Kidney tubule cell (primary cell): ENCODE measurements around the gene ZYG11A.

Experiments
- DNase-seq: peaks from one replicate; pipeline ENCODE4 v3.0.0-alpha.2; 2018; ENCODE audit warnings: low spot score

The ZYG11A gene

GRCh38 chr1:52877554-52877953, 35.0 kb downstream of the ZYG11A start:
- no peak for DNase-seq

- DNase-seq, result no peak
Observed at GRCh38 chr1:52880206-52880605, 37.6 kb downstream of the ZYG11A start.

- DNase-seq, result no peak
Observed at GRCh38 chr1:52887483-52887882, 44.9 kb downstream of the ZYG11A start.

GRCh38 chr1:52892424-52893215, 50.1 kb downstream of the ZYG11A start:
- DNase-seq, result no peak

- DNase-seq, result no peak
Observed at GRCh38 chr1:52899445-52899894, 56.9 kb downstream of the ZYG11A start.

- no peak for DNase-seq
Observed at GRCh38 chr1:52900402-52900801, 57.8 kb downstream of the ZYG11A start.

- no peak for DNase-seq
Observed at GRCh38 chr1:52901384-52901783, 58.8 kb downstream of the ZYG11A start.

GRCh38 chr1:52904208-52904926, 61.8 kb downstream of the ZYG11A start:
- DNase-seq, result no peak

DNA sequence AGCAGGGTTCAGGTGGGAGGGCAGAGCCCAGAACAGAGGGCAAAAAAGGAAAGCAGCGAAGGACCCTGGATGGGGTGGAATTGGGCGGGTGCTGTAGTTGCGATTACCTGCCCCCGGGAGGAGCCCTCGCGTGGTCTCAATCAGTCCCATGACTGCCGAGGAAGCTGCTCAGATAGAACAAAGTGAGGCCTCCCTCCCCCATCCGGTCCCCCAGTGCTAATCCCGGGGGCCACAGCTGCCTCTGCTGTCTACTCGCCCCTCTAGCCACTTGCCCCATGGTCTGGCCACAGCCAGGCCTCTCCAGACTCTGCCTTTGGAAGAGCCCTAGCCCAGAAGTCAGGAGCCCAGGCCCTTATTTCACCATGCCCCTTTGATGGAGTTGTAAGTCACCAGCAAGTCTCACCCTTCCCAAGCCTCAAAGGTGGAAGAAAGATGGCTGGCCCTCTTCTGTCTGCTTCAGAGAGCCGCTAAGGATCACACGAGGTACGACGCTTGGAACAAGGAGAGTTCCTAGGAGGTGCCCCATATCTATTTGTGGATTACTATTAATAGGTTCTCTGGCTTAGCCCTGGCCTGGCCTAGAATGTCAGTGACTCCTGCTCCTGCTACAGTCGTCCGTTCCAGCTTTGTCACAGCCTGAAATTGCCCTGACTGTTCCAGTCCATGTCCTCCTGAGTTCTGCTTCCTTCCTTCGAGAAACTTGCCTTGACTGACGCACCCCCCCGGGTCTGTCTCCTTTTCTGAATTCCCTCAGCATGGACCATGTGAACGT, 62.6 kb downstream of the ZYG11A start:
- DNase-seq, result peak; percentile 26

- no peak for DNase-seq
Observed at GRCh38 chr1:52906135-52906603, 63.6 kb downstream of the ZYG11A start.

GRCh38 chr1:52907068-52907811, 64.7 kb downstream of the ZYG11A start:
- DNase-seq, result no peak

DNA sequence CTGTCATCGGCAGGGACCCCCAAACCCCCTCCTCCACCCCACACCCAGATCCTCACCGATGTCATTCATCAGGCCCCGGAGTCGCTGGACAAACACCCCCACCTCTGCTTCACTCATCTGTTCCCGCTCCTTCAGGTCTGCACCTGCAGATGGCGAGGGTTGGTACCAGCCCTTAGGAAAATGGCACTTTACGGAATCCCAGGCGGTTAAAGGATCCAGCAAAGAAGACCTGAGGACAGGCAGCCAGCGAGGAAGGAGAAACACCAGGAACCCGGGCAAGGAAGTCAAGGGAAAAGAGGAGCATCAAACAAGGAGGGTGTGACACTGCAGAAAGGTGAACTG, 65.2 kb downstream of the ZYG11A start:
- no peak for DNase-seq

DNA sequence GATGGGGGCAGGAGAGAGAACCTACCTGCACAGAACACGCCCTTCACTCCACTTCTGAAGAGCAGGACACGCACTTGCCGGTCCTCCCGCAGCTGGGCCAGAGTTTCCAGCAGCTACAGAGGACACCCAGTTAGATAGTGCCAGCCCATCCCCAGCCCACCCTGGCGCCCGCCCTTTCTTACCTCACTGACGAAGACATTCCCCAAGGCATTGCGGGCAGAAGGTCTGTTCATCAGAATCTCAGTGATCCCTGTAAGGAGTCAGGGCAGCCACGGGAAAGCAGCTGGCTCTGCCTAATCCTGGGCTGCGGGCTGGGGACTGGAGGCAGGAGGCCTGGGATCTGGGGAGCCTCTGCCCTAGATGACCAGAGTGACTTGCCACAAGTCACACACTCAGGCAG, 69.0 kb downstream of the ZYG11A start:
- DNase-seq, result no peak

DNA sequence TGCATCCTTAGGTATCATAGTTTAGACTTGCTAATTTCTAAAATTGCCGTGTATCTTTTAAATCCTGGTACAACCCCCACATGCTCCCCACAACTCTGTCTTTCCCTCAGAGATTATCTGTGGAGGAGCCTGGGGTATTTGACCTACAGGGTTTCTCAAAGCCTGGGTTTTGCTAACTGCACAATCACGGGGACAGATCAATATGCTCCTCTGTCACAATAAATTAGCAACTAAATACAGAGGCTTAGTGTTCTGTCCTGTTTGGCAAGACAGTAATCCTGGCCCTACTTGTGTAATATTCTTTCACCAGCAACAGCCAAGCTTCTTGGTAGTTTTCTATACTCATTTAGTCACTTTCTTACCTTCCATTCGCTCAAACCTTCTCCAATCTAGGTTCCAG, 70.5 kb downstream of the ZYG11A start:
- no peak for DNase-seq

- no peak for DNase-seq
Observed at GRCh38 chr1:52913537-52913936, 71.0 kb downstream of the ZYG11A start.

DNA sequence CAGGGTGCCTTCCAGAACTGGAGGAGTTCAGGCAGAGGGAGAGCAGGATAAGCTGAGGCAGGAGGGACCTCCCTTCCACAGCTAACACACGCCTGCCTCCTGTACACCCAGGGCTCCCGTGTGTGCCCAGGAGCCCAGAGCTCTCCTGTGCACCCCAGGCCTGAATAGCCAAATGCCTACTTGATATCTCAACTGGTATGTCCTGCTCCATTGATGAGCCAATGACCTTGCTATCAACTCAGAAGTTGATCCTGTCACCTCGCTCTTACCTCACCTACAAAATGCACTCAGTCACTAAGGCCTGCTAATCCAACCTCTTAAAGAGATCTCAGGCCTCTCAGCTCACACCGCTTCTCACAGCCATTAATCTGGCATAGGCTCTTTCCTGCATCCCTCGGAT, 71.9 kb downstream of the ZYG11A start:
- no peak for DNase-seq

GRCh38 chr1:52915211-52915854, 72.8 kb downstream of the ZYG11A start:
- DNase-seq, result no peak

DNA sequence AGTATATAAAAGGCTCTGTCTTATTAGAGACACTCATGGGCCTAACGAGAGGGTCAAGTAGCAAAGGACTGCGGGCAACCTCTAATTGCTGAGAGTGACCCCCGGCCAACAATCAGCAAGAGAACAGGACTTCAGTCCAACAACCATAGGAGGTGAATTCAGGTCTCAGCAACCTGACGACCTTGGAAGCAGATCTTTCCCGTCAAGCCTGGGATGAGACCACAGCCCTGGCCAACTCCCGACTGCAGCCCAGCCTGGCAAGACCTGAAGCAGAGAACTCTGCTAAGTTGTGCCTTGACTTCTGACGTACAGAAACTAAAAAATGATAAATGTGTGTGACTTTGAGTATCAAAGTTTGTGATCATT, 73.3 kb downstream of the ZYG11A start:
- DNase-seq, result no peak

DNA sequence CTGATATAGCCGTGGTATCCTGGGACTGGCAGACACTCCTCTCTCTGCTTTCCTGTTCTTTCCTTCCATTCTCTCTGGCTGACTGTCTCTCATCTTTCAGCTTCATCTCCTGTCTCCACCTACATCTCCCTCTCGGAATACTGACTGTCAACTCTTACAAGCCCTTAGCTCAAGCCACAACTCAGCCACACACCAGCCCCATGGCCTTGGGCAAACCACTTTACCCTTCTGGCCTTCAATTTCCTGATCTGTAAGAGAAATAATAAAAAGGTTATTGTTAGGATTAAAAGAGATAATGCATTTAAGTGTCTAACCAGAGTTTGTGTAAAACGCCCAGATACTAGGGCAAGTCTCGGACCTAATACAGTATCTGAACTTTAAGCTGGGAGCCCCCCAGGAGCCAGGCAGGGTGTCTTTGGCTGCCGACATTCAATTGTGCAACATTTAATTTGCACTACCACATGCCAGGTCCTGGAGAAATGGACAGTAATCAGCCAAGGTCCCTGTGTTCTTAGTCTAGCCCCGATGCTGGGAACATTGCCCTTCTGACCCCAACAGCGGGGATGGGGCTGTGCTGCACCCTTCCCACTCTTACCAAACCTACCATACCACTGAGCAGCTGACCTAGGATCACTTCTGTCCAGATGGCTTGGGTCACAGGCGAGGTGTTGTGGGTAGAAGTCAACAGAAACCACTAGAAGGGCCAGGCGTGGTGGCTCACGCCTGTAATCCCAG, 73.8 kb downstream of the ZYG11A start:
- no peak for DNase-seq

GRCh38 chr1:52917156-52917555, 74.6 kb downstream of the ZYG11A start:
- DNase-seq, result no peak

GRCh38 chr1:52917581-52917980, 75.0 kb downstream of the ZYG11A start:
- no peak for DNase-seq
